Activated T-helper 2 cell treated with anti-CD3 and anti-CD28 coated beads, Interferon-gamma antibody, Interleukin-2, Interleukin-4, amounts not matched to agents 10 μg/mL and 5 μg/mL and 100 μg/mL, durations not matched to agents 14 hours and 24 hours and 36 hours (primary cell): ENCODE measurements around the gene PTCRA. TPM values are rescaled to one million over a fixed set of nuclear protein-coding genes. Genes with fewer than 3 reads are reported as not detected.
"Not testable (repeated sequence)": the region's sequence is repeated elsewhere in the genome, so short reads cannot be mapped to it uniquely, and the experiment has no call there.

ENCODE experiments used
- DNase-seq: peaks from one replicate; pipeline ENCODE4 v3.0.0; 2021; ENCODE audit warnings: low spot score
- H3K27ac Mint-ChIP-seq: one replicate; pipeline ENCODE4 v1.8.0; 2021; ENCODE audit warnings: mixed read lengths
- H3K27me3 Mint-ChIP-seq: one replicate; pipeline ENCODE4 v1.8.0; 2021; ENCODE audit warnings: low read depth, mixed read lengths
- H3K36me3 Mint-ChIP-seq: one replicate; pipeline ENCODE4 v1.8.0; 2021; ENCODE audit warnings: low read depth, mixed read lengths
- H3K4me1 Mint-ChIP-seq: one replicate; pipeline ENCODE4 v1.8.0; 2021; ENCODE audit warnings: low read depth, mixed read lengths
- H3K4me3 Mint-ChIP-seq: one replicate; pipeline ENCODE4 v1.8.0; 2021; ENCODE audit warnings: low read depth, mild to moderate bottlenecking, moderate library complexity, mixed read lengths
- H3K9me3 Mint-ChIP-seq: one replicate; pipeline ENCODE4 v1.8.0; 2021; ENCODE audit warnings: mixed read lengths
- intact Hi-C: fragments of 100-400 bp; cut with micrococcal nuclease; formaldehyde crosslinking; loops from one replicate; pipeline ENCODE4 v1.15.1; 2023
- total RNA-seq: library from RNA; stranded (reverse); gene quantifications from 2 replicates; pipeline ENCODE4 v1.2.3, GENCODE V29; 2022

Gene PTCRA
- total RNA-seq, 1 donor from 2014 or later, result not detected

DNA sequence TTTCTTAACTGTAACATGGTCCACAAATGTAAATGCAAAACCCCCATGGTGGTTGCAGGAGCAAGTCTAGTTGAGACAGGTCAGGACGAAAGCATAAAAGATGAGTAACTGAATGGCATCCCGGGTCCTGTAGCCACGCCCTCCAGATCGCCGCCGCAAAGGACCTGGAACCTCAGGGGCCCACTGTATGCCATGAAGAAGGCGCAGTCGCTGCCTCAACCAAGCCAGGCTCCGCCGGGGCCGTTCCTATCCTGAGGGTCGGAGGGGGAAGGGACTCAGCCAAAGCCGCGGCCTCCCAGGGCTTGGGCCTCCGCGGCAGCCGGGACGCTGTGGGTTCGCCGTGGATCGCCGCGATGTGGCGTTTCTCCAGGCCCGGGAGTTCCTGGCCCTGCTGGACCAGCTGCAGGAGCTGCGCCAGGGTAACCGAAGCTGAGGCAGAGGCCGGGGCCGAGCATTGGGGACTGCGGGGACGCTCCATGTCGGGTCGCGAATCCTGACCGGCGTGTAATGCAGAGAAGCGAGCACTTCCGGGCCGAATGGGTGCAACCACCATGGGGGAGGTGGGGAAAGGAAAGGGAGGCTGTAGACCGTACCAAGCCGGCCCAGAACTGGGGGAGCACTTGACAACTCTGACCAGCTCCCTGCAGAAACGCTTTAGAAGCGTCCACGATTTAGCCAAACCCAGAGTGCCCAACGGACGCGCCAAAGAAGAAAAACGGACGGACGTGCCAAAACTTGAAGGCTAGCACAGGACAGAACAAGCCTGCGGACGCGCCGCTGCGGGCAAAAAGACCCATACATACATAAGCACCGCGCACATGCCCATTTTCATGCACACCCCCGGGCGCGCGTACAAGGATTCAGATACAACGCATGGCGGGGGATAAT lies 25.3 kb upstream of the PTCRA start:
- intact Hi-C loops, result loop anchor here (1.0 to 5.0 kb wide), 3 partner anchors 11 to 438 kb away; partner anchors contain the start of genes RPL7L1, TBCC and TRERF1
- peak; percentile 88 for DNase-seq
- H3K27ac Mint-ChIP-seq, result peak overlapping the region; percentile 96
- H3K36me3 Mint-ChIP-seq, result peaks cover 33% of the 10 kb centered on the region
- H3K4me3 Mint-ChIP-seq, result peak overlapping the region; percentile 86
- H3K4me1 Mint-ChIP-seq, result peaks cover 16% of the 10 kb centered on the region
- no peaks in the 10 kb centered on the region for H3K27me3 Mint-ChIP-seq
- H3K9me3 Mint-ChIP-seq, result no peaks in the 10 kb centered on the region

DNA sequence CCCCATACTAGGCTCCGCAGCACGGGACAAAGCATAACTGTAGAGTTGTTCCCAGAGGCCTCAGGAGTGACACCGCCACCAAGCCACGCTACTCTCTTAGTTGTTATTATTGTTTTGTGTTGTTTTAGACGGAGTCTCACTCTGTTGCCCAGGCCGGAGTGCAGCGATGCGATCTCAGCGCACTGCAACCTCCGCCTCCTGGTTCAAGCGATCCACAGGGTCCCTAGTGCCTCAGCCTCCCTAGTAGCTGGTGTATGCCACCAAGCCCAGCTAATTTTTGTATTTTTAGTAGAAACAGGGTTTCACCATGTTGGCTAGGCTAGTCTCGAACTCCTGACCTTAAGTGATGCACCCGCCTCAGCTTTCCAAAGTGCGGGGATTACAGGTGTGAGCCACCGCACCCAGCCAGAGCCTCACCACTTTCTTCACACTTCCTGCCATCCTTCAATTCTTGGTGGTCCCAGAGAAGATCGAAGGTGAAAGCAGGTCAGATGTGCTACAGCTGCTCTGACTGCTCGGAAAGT lies 24.6 kb upstream of the PTCRA start:
- no peak for DNase-seq
- H3K4me1 Mint-ChIP-seq, result peaks cover 16% of the 10 kb centered on the region
- peak overlapping the region; percentile 96 for H3K27ac Mint-ChIP-seq
- H3K9me3 Mint-ChIP-seq, result no peaks in the 10 kb centered on the region
- no peaks in the 10 kb centered on the region for H3K27me3 Mint-ChIP-seq
- intact Hi-C loops, result loop anchor here (5.0 kb wide), 1 partner anchor 439 kb away; the partner anchor contains the start of gene TRERF1
- H3K4me3 Mint-ChIP-seq, result peak overlapping the region; percentile 86
- peaks cover 26% of the 10 kb centered on the region for H3K36me3 Mint-ChIP-seq

DNA sequence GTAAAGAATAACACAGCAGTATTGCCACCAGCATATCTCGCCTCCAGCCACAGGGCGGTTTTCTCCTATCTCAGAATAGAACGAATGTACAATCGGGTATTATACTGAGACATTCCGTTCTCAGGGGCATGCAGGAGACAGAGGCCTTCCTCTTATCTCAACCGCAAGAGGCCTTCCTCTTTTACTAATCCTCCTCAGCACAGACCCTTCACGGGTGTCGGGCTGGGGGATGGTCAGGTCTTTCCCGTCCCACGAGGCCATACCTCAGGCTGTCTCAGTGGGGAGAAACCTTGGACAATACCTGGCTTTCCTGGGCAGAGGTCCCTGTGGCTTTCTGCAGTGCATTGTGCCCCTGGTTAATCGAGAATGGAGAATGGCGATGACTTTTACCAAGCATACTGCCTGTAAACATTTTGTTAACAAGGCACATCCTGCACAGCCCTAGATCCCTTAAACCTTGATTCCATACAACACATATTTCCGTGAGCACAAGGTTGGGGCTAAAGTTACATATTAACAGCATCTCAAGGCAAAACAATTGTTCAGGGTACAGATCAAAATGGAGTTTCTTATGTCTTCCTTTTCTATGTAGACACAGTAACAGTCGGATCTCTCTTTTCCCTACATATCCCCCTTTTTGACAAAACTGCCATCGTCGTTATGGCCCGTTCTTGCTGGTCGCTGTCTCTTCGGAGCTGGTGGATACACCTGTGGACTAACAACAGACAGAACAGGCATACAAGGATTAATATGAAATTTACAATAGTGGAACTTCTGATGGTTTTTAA lies 21.6 kb upstream of the PTCRA start:
- intact Hi-C loops, result loop anchor here (5.0 kb wide), 1 partner anchor 442 kb away; the partner anchor contains the start of gene TRERF1
- H3K27me3 Mint-ChIP-seq, DNase-seq, H3K27ac Mint-ChIP-seq, H3K4me3 Mint-ChIP-seq, H3K36me3 Mint-ChIP-seq, H3K9me3 Mint-ChIP-seq: not testable (repeated sequence)
- peaks cover 17% of the 10 kb centered on the region for H3K4me1 Mint-ChIP-seq

DNA sequence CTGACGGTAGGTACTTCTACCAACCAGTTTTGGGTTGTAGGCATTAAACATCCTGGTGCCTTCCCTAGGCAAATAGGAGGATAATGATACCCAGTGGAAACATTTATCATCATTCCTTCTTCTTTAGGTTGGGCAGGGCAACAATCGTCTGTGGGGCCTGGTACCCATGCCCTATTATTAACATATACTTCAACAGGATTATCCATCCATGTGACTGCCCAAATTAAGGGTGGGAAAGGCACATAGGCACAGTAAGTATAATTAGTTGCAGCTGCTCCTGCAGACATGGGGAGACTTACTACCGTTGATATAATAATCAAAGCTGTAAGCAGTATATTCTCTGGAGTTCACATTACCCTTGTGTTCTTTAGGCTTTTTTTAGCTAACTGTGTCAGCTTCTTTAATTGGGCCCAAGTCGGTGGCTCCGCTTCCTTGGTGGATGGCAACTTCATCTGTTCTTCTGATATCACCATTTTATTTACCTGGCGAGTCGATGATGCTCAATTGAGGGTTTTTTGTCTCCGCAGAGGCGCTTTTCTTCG lies 19.6 kb upstream of the PTCRA start:
- H3K27me3 Mint-ChIP-seq, result no peaks in the 10 kb centered on the region
- no peak overlapping the region for H3K27ac Mint-ChIP-seq
- peaks cover 10% of the 10 kb centered on the region for H3K4me1 Mint-ChIP-seq
- H3K36me3 Mint-ChIP-seq, result no peaks in the 10 kb centered on the region
- no peak for DNase-seq
- H3K4me3 Mint-ChIP-seq, result no peak overlapping the region
- no peaks in the 10 kb centered on the region for H3K9me3 Mint-ChIP-seq
- intact Hi-C loops, result no loop called here

DNA sequence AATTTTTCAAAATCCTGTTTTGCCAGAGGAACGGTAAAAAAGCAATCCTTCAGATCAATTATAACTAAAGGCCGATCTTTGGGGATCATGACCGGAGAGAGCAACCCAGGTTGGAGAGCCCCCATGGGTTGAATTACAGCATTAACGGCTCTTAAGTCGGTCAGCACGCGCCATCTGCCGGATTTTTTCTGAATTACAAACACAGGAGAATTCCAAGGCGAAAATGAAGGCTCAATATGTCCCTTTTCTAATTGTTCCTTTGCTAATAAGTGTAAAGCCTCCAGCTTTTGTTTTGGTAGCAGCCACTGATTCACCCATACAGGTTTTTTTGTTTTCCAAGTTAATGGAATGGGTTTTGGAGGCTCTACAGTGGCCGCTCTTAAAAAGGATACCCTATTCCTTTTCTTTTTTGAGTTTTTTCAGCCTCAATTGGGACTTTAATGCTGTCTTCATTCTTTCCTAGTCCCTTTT lies 16.9 kb upstream of the PTCRA start:
- Mint-ChIP-seq H3K9me3 (no peaks in the 10 kb centered on the region), H3K27me3 (no peaks in the 10 kb centered on the region), H3K36me3 (no peaks in the 10 kb centered on the region), H3K4me1 (peaks cover 19% of the 10 kb centered on the region), H3K27ac (no peak overlapping the region), H3K4me3 (no peak overlapping the region)
- intact Hi-C loops, result loop anchor here (2.0 kb wide), 2 partner anchors 172 to 238 kb away; no protein-coding TSS in a partner anchor
- peak; percentile 58 for DNase-seq

DNA sequence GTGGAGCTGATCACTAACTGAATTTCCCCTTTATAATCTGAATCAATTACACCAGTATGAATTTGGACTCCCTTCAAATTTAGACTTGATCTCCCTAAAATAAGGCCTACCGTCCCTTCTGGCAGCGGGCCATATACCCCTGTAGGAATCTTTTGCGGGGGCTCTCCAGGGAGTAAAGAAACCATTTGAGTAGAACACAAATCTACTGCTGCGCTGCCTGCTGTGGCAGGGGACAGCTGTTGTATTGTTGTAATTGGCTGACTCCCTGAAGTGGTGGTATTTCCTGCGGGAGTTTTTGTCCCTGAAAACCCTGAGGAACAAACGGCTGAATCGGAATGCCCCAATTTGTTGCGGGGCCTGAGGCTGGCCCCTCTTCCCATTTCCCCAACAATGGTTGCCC lies 16.0 kb upstream of the PTCRA start:
- Mint-ChIP-seq H3K9me3 (no peaks in the 10 kb centered on the region), H3K36me3 (no peaks in the 10 kb centered on the region), H3K4me1 (peaks cover 19% of the 10 kb centered on the region), H3K27ac (no peak overlapping the region), H3K27me3 (no peaks in the 10 kb centered on the region), H3K4me3 (no peak overlapping the region)
- intact Hi-C loops, result loop anchor here (2.0 to 5.0 kb wide), 4 partner anchors 29 to 239 kb away; partner anchors contain the start of genes CNPY3 and RRP36
- no peak for DNase-seq

DNA sequence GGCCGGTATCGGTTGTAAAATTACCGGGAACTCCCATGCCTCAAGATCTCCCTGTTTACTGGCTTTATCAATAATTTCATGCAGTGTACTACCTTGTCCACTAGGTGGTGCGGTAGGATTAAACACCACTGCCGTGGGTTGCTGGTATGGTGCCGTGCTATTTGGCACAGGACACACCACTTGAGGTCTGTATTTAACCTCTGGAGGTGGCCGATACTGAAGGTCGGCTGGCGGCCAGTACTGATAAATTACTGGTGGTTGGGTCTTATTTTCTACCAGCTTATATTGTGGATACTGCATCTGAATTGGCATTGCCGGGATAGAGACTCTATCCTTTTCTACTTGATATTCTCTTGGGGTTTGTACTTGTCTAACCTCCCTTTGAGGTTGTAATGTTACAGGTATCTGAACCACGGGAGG lies 14.3 kb upstream of the PTCRA start:
- Mint-ChIP-seq H3K4me1 (peaks cover 19% of the 10 kb centered on the region), H3K27ac (no peak overlapping the region), H3K36me3 (no peaks in the 10 kb centered on the region), H3K4me3 (no peak overlapping the region), H3K9me3 (no peaks in the 10 kb centered on the region), H3K27me3 (no peaks in the 10 kb centered on the region)
- intact Hi-C loops, result loop anchor here (1.0 to 5.0 kb wide), 3 partner anchors 27 to 242 kb away; partner anchors contain the start of genes CNPY3 and RRP36
- peak; percentile 61 for DNase-seq

DNA sequence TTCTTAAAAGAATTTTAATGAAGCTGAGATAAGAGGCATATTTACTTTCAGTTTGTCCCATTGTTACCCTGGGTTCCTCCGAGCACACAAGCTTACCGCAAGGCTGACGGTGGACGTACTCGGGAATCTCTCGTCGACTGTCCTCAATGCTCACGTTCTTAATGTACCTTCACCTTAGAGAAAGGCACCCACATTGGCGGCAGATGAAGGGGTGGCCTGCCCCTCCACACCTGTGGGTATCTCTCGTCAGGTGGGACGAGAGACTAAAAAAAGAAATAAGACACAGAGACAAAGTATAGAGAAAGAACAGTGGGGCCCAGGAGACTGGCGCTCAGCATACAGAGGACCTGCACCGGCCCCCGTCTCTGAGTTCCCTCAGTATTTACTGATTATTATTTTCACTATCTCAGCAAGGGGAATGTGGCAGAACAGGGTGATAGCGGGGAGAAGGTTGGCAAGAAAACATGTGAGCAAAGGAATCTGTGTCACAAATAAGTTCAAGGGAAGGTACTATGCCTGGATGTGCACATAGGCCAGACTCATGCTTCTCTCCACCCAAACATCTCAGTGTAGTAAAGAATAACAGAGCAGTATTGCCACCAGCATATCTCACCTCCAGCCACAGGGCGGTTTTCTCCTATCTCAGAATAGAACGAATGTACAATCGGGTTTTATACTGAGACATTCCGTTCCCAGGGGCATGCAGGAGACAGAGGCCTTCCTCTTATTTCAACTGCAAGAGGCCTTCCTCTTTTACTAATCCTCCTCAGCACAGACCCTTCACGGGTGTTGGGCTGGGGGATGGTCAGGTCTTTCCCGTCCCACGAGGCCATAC lies 13.2 kb upstream of the PTCRA start:
- not testable (repeated sequence) for H3K27ac Mint-ChIP-seq

DNA sequence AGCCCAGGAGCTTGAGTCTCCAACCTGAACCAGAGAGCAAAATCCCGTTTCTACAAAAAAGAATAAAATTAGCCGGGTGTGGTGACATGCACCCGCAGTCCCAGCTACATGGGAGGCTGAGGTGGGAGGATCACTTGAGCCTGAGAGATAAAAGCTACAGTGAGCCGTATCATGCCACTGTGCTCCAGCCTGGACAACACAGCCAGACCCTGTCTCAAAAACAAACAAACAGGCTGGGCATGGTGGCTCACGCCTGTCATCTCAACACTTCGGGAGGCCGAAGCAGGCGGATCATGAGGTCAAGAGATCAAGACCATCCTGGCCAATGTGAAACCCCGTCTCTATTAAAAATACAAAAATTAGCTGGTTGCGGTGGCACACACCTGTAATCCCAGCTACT lies 11.4 kb upstream of the PTCRA start:
- Mint-ChIP-seq H3K36me3 (no peaks in the 10 kb centered on the region), H3K4me3 (no peak overlapping the region)
- intact Hi-C loops, result loop anchor here (5.0 kb wide), 1 partner anchor 118 kb away; the partner anchor contains the start of gene RRP36

More for the DNA sequence above, 13.2 kb upstream of the PTCRA start:
- H3K27me3 Mint-ChIP-seq, DNase-seq, H3K4me3 Mint-ChIP-seq, H3K36me3 Mint-ChIP-seq, H3K9me3 Mint-ChIP-seq: not testable (repeated sequence)
- intact Hi-C loops, result loop anchor here (5.0 kb wide), 1 partner anchor 120 kb away; the partner anchor contains the start of gene RRP36
- peaks cover 19% of the 10 kb centered on the region for H3K4me1 Mint-ChIP-seq

DNA sequence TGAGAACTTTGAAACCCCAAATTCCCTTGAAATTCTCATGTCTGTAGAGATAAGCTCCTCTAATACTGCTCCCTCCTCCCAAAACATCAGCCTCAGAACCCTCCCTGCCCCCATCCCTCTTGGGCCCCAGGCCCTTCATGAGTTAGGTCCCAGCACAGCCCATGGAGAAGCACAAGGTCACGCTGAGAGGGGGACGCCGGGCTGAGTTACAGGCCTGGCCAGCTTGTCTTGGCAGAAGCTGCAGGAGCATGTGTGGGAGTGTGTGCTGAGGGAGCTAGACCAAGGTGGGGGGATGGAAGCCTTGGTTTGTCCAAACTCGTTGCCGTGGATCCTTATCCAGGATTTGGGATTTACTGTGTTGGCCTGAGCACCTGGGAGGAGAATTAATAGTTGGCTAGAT lies 8.5 kb upstream of the PTCRA start:
- no peaks in the 10 kb centered on the region for H3K9me3 Mint-ChIP-seq
- H3K36me3 Mint-ChIP-seq, result no peaks in the 10 kb centered on the region
- intact Hi-C loops, result no loop called here
- peaks cover 5% of the 10 kb centered on the region for H3K27me3 Mint-ChIP-seq
- H3K27ac Mint-ChIP-seq, result no peak overlapping the region
- no peak for DNase-seq
- peaks cover 5% of the 10 kb centered on the region for H3K4me1 Mint-ChIP-seq
- H3K4me3 Mint-ChIP-seq, result no peak overlapping the region

More for the DNA sequence above, 11.4 kb upstream of the PTCRA start:
- H3K9me3 Mint-ChIP-seq, result no peaks in the 10 kb centered on the region
- H3K27me3 Mint-ChIP-seq, result no peaks in the 10 kb centered on the region
- no peak overlapping the region for H3K27ac Mint-ChIP-seq
- DNase-seq, result no peak
- peaks cover 14% of the 10 kb centered on the region for H3K4me1 Mint-ChIP-seq

DNA sequence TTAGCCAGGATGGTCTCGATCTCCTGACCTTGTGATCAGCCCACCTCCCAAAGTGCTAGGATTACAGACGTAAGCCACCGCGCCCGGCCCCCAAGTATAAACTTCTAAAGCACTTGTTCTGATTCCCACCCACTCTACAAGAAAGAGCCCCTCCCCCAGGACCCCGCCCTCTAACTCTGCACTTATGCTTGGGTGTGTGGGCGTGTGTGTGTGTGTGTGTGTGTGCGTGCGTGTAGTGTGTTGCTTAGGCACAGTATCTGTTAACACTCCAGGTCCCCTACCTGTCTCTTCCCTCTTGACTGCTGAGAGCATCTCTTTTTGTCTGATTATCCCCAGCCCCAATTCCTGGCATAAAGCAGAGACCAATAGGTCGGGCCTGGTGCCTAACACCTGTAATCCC lies 6.0 kb upstream of the PTCRA start:
- H3K9me3 Mint-ChIP-seq, result no peaks in the 10 kb centered on the region
- H3K36me3 Mint-ChIP-seq, result no peaks in the 10 kb centered on the region
- H3K27me3 Mint-ChIP-seq, result peaks cover 6% of the 10 kb centered on the region
- intact Hi-C loops, result no loop called here
- no peak for DNase-seq
- H3K4me1 Mint-ChIP-seq, result peaks cover 3% of the 10 kb centered on the region
- H3K4me3 Mint-ChIP-seq, result no peak overlapping the region
- no peak overlapping the region for H3K27ac Mint-ChIP-seq
